IPS-NIHi7 (cell line): ENCODE measurements around the gene C11orf58.

Experiments used
- DNase-seq: peaks from one replicate; pipeline ENCODE4 v3.0.0; 2012; ENCODE audit warnings: mixed read lengths; ENCODE audit errors: extremely low spot score

Gene C11orf58

GRCh38 chr11:16767957-16768356 is 29.5 kb downstream of the C11orf58 start:
- no peak for DNase-seq

- peak; percentile 10 for DNase-seq
These were observed 30.9 kb downstream of the C11orf58 start for GRCh38 chr11:16769386-16769785.

GRCh38 chr11:16770016-16770415 is 31.6 kb downstream of the C11orf58 start:
- DNase-seq, result peak; percentile 6

GRCh38 chr11:16771350-16772140 is 33.1 kb downstream of the C11orf58 start:
- DNase-seq, result peak; percentile 7

- no peak for DNase-seq
These were observed 33.7 kb downstream of the C11orf58 start for GRCh38 chr11:16772141-16772512.

GRCh38 chr11:16773981-16774935 is 35.8 kb downstream of the C11orf58 start:
- peak; percentile 10 for DNase-seq

GRCh38 chr11:16774936-16775613 is 36.6 kb downstream of the C11orf58 start:
- peak; percentile 13 for DNase-seq

- DNase-seq, result no peak
These were observed 37.3 kb downstream of the C11orf58 start for GRCh38 chr11:16775614-16776283.

- DNase-seq, result no peak
These were observed 38.5 kb downstream of the C11orf58 start for GRCh38 chr11:16776711-16777612.

GRCh38 chr11:16777613-16777975 is 39.1 kb downstream of the C11orf58 start:
- no peak for DNase-seq

- DNase-seq, result no peak
These were observed 39.8 kb downstream of the C11orf58 start for GRCh38 chr11:16778286-16778685.

GRCh38 chr11:16778876-16779275 is 40.4 kb downstream of the C11orf58 start:
- DNase-seq, result no peak

GRCh38 chr11:16779436-16779835 is 41.0 kb downstream of the C11orf58 start:
- DNase-seq, result peak; percentile 59

- no peak for DNase-seq
These were observed 41.7 kb downstream of the C11orf58 start for GRCh38 chr11:16780146-16780545.

GRCh38 chr11:16780698-16781550 is 42.5 kb downstream of the C11orf58 start:
- no peak for DNase-seq

- no peak for DNase-seq
These were observed 43.8 kb downstream of the C11orf58 start for GRCh38 chr11:16781936-16782919.

GRCh38 chr11:16783321-16783801 is 44.9 kb downstream of the C11orf58 start:
- DNase-seq, result no peak

GRCh38 chr11:16784097-16784496 is 45.6 kb downstream of the C11orf58 start:
- DNase-seq, result no peak
